Mesendoderm (in vitro differentiated cells): ENCODE results near the gene SUMO2. TPM values are rescaled to one million over a fixed set of nuclear protein-coding genes. Genes with fewer than 3 reads are reported as not detected.

Experiments
- DNase-seq: peaks from one replicate; pipeline ENCODE4 v3.0.0; 2013
- H2AK5ac ChIP-seq: 2 replicates; pipeline ENCODE4 v1.6.1; 2013; ENCODE audit warnings: low read length, inconsistent platforms
- H2BK120ac ChIP-seq: 2 replicates; pipeline ENCODE4 v1.6.1; 2013; ENCODE audit warnings: low read depth, mild to moderate bottlenecking, low read length, moderate library complexity, mixed read lengths
- H2BK15ac ChIP-seq: replicated peaks from 2 replicates; pipeline ENCODE4 v1.6.1; 2013; ENCODE audit warnings: low read depth, mild to moderate bottlenecking, moderate library complexity
- H2BK5ac ChIP-seq: 2 replicates; pipeline ENCODE4 v1.6.1; 2013; ENCODE audit warnings: low read length, inconsistent platforms
- H3K18ac ChIP-seq: 2 replicates; pipeline ENCODE4 v1.6.1; 2013; ENCODE audit warnings: mild to moderate bottlenecking, low read length, mixed read lengths
- H3K23ac ChIP-seq: one replicate; pipeline ENCODE4 v1.6.1; 2013; ENCODE audit warnings: low read length
- H3K27ac ChIP-seq: 2 replicates; pipeline ENCODE4 v1.5.1; 2013; ENCODE audit warnings: low read depth, mild to moderate bottlenecking, inconsistent platforms, low read length, moderate library complexity
- H3K27me3 ChIP-seq: 2 replicates; pipeline ENCODE4 v1.6.1; 2013; ENCODE audit warnings: low read length, control low read depth, mild to moderate bottlenecking, inconsistent platforms; ENCODE audit not compliant: insufficient read depth, poor library complexity
- H3K36me3 ChIP-seq: 2 replicates; pipeline ENCODE4 v1.6.1; 2013; ENCODE audit warnings: low read length, inconsistent platforms; ENCODE audit not compliant: control insufficient read depth, insufficient read depth
- H3K4ac ChIP-seq: one replicate; pipeline ENCODE4 v1.6.1; 2013; ENCODE audit warnings: low read depth, mild to moderate bottlenecking, low read length, moderate library complexity
- H3K4me1 ChIP-seq: 2 replicates; pipeline ENCODE4 v1.6.1; 2013; ENCODE audit warnings: low read depth, low read length, inconsistent platforms; ENCODE audit not compliant: control insufficient read depth
- H3K4me2 ChIP-seq: 2 replicates; pipeline ENCODE4 v1.6.1; 2013; ENCODE audit warnings: low read length
- H3K4me3 ChIP-seq: 2 replicates; pipeline ENCODE4 v1.5.1; 2013; ENCODE audit warnings: mild to moderate bottlenecking, low read length
- H3K56ac ChIP-seq: one replicate; pipeline ENCODE4 v1.6.1; 2013; ENCODE audit warnings: low read length
- H3K79me1 ChIP-seq: 2 replicates; pipeline ENCODE4 v1.6.1; 2013; ENCODE audit warnings: low read length, inconsistent platforms
- H3K79me2 ChIP-seq: 2 replicates; pipeline ENCODE4 v1.6.1; 2013; ENCODE audit warnings: mild to moderate bottlenecking, low read length; ENCODE audit not compliant: control insufficient read depth, insufficient read depth
- H3K9ac ChIP-seq: 2 replicates; pipeline ENCODE4 v1.6.1; 2013; ENCODE audit warnings: low read length, inconsistent platforms
- H4K5ac ChIP-seq: one replicate; pipeline ENCODE4 v1.6.1; 2013; ENCODE audit warnings: low read length
- H4K8ac ChIP-seq: one replicate; pipeline ENCODE4 v1.6.1; 2013; ENCODE audit warnings: low read depth, mild to moderate bottlenecking, control low read depth, low read length, moderate library complexity
- WGBS: extraction: QIAGEN DNeasy Blood & Tissue Kit; methylation state at CpG from one replicate; pipeline ENCODE4 v1.1.7; 2013; ENCODE audit warnings: low lambda C conversion rate, missing lambda C conversion rate; ENCODE audit not compliant: insufficient coverage; ENCODE audit errors: extremely low coverage; 5-methylcytosine and 5-hydroxymethylcytosine counted together
- small RNA-seq: library from polyadenylated mRNA; stranded (forward); fragments of <200 nt; extraction: miRNeasy Mini kit (QIAGEN cat#:217004); gene quantifications from one replicate; pipeline ENCODE3, GENCODE V24; 2013; ENCODE audit not compliant: insufficient read depth

The SUMO2 gene

GRCh38 chr17:75124041-75124818, 58.5 kb downstream of the SUMO2 start:
- H3K23ac ChIP-seq: no peak overlapping the region
- no peak overlapping the region for H3K4me3 ChIP-seq
- H3K4ac ChIP-seq: no peak overlapping the region
- H3K27ac ChIP-seq: no peak overlapping the region
- H3K4me1 ChIP-seq: no peaks in the 10 kb centered on the region
- no peak overlapping the region for H3K18ac ChIP-seq
- no CpG with 5 or more reads among the region's 19 CpGs for WGBS
- H3K79me2 ChIP-seq: no peaks in the 10 kb centered on the region
- no peak overlapping the region for H3K56ac ChIP-seq
- H3K27me3 ChIP-seq: no peaks in the 10 kb centered on the region
- peaks cover 2% of the 10 kb centered on the region for H3K79me1 ChIP-seq
- no peak overlapping the region for H4K8ac ChIP-seq
- no peak overlapping the region for H3K9ac ChIP-seq
- H2BK5ac ChIP-seq: no peak overlapping the region
- no peak for DNase-seq
- H3K36me3 ChIP-seq: peaks cover 4% of the 10 kb centered on the region
- no peak overlapping the region for H2AK5ac ChIP-seq
- H2BK120ac ChIP-seq: no peak overlapping the region
- H2BK15ac ChIP-seq: no peak overlapping the region
- no peak overlapping the region for H4K5ac ChIP-seq
- no peak overlapping the region for H3K4me2 ChIP-seq

GRCh38 chr17:75118307-75118706, 64.5 kb downstream of the SUMO2 start:
- Histone ChIP-seq H3K18ac (no peak overlapping the region), H3K4me1 (no peaks in the 10 kb centered on the region), H4K8ac (no peak overlapping the region), H4K5ac (no peak overlapping the region), H3K79me2 (no peaks in the 10 kb centered on the region), H3K4me2 (no peak overlapping the region), H3K23ac (no peak overlapping the region), H2BK5ac (no peak overlapping the region), H2AK5ac (no peak overlapping the region), H2BK15ac (no peak overlapping the region), H3K36me3 (peaks cover 2% of the 10 kb centered on the region), H3K56ac (no peak overlapping the region), H3K9ac (no peak overlapping the region), H3K4me3 (no peak overlapping the region), H3K4ac (no peak overlapping the region), H2BK120ac (no peak overlapping the region), H3K27ac (no peak overlapping the region), H3K27me3 (no peaks in the 10 kb centered on the region), H3K79me1 (peaks cover 6% of the 10 kb centered on the region)
- no peak for DNase-seq
- WGBS: no CpG with 5 or more reads among the region's 14 CpGs

- Histone ChIP-seq H2BK15ac (no peak overlapping the region), H3K36me3 (peaks cover 2% of the 10 kb centered on the region), H3K4me1 (no peaks in the 10 kb centered on the region), H3K9ac (no peak overlapping the region), H3K27me3 (no peaks in the 10 kb centered on the region), H3K79me2 (no peaks in the 10 kb centered on the region), H3K4ac (no peak overlapping the region), H3K4me2 (no peak overlapping the region), H4K5ac (no peak overlapping the region), H2BK5ac (no peak overlapping the region), H2AK5ac (no peak overlapping the region), H3K79me1 (peaks cover 9% of the 10 kb centered on the region), H3K23ac (no peak overlapping the region), H2BK120ac (no peak overlapping the region), H4K8ac (no peak overlapping the region), H3K27ac (no peak overlapping the region), H3K4me3 (no peak overlapping the region), H3K18ac (no peak overlapping the region), H3K56ac (no peak overlapping the region)
- WGBS: no CpG with 5 or more reads among the region's 9 CpGs
- no peak for DNase-seq
These were observed 66.0 kb downstream of the SUMO2 start for GRCh38 chr17:75116737-75117136.

Small RNA genes within 50 kb of the gene (small RNA-seq; reads per million reads assigned to genes)
- gene RF00019: not detected
